AG09309 (cell line): ENCODE data around the gene BABAM1.

Source experiments
- DNase-seq: peaks from one replicate; pipeline ENCODE4 v3.0.0-alpha.2; 2010; ENCODE audit warnings: low read depth
- H3K4me3 ChIP-seq: 2 replicates; pipeline ENCODE4 v1.5.1; 2011; ENCODE audit warnings: mild to moderate bottlenecking, low read depth, low read length, moderate library complexity; ENCODE audit not compliant: control insufficient read depth
- TF ChIP-seq, protein P1 (sequence below): IDR thresholded peaks from 2 replicates; pipeline ENCODE4 v1.5.1; 2011; ENCODE audit warnings: mild to moderate bottlenecking, low read depth, low read length, inconsistent platforms; ENCODE audit not compliant: insufficient read depth, control insufficient read depth; ENCODE audit errors: missing control alignments

BABAM1 gene

DNA sequence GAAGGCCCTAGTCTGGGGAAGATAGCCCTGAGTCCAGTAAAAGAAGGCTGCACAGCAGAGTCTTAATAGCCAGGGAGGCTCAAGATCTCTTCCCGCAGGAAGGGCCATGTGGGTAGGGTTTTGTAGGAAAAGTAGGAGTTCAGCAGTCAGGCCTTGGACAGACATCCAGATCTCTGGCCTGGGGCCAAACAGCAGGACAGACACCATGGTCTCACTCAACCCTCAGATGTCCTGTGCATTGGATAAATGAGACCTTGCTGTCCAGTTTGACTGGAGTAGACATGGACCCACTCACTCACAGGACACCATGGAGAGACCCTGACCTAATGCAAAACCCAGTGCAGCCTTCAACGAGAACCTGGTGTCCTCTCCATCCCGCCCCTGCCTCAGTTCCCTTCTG lies 37.4 kb upstream of the BABAM1 start:
- no peak for DNase-seq
- TF ChIP-seq, protein P1, sequence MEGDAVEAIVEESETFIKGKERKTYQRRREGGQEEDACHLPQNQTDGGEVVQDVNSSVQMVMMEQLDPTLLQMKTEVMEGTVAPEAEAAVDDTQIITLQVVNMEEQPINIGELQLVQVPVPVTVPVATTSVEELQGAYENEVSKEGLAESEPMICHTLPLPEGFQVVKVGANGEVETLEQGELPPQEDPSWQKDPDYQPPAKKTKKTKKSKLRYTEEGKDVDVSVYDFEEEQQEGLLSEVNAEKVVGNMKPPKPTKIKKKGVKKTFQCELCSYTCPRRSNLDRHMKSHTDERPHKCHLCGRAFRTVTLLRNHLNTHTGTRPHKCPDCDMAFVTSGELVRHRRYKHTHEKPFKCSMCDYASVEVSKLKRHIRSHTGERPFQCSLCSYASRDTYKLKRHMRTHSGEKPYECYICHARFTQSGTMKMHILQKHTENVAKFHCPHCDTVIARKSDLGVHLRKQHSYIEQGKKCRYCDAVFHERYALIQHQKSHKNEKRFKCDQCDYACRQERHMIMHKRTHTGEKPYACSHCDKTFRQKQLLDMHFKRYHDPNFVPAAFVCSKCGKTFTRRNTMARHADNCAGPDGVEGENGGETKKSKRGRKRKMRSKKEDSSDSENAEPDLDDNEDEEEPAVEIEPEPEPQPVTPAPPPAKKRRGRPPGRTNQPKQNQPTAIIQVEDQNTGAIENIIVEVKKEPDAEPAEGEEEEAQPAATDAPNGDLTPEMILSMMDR, result no peak
- H3K4me3 ChIP-seq, result no peak overlapping the region

- no peak overlapping the region for H3K4me3 ChIP-seq
- TF ChIP-seq, protein P1, result no peak
- no peak for DNase-seq
These were observed 35.0 kb upstream of the BABAM1 start for GRCh38 chr19:17232258-17232657.

- TF ChIP-seq, protein P1, result no peak
- H3K4me3 ChIP-seq, result peak overlapping the region; percentile 66
- DNase-seq, result no peak
These were observed 32.3 kb upstream of the BABAM1 start for GRCh38 chr19:17234911-17235299.

GRCh38 chr19:17235300-17235970 lies 31.8 kb upstream of the BABAM1 start:
- TF ChIP-seq, protein P1, result peak; percentile 36
- peak; percentile 31 for DNase-seq
- H3K4me3 ChIP-seq, result peak overlapping the region; percentile 66

GRCh38 chr19:17235971-17236777 lies 31.1 kb upstream of the BABAM1 start:
- no peak for DNase-seq
- peak overlapping the region; percentile 66 for H3K4me3 ChIP-seq
- TF ChIP-seq, protein P1, result no peak

- H3K4me3 ChIP-seq, result no peak overlapping the region
- DNase-seq, result no peak
These were observed 30.3 kb upstream of the BABAM1 start for GRCh38 chr19:17236811-17237543.

More at GRCh38 chr19:17236811-17237543, 30.3 kb upstream of the BABAM1 start:
- TF ChIP-seq, protein P1, result no peak
